Measurements from ENCODE around the gene LIPG. TPM values are rescaled to one million over a fixed set of nuclear protein-coding genes. Genes with fewer than 3 reads are reported as not detected.

Gene LIPG
- polyA plus RNA-seq, 1 experiment: 0.25 TPM

- Histone ChIP-seq H3K4me3 (ENCODE audit: low read depth, low read length) (no peak overlapping the region), H3K36me3 (ENCODE audit: control insufficient read depth, insufficient read depth, low read length) (no peaks in the 10 kb centered on the region), H3K27me3 (ENCODE audit: control insufficient read depth, insufficient read depth, low read length) (no peaks in the 10 kb centered on the region; the same call in 1 of the 2 replicates)
- ChIA-PET POLR2A (no interaction called here), CTCF (interaction anchor here (0.6 kb wide), 1 partner anchor 272 kb away, joined by 3 read pairs; no protein-coding TSS in a partner anchor)
- TF ChIP-seq, protein P1, sequence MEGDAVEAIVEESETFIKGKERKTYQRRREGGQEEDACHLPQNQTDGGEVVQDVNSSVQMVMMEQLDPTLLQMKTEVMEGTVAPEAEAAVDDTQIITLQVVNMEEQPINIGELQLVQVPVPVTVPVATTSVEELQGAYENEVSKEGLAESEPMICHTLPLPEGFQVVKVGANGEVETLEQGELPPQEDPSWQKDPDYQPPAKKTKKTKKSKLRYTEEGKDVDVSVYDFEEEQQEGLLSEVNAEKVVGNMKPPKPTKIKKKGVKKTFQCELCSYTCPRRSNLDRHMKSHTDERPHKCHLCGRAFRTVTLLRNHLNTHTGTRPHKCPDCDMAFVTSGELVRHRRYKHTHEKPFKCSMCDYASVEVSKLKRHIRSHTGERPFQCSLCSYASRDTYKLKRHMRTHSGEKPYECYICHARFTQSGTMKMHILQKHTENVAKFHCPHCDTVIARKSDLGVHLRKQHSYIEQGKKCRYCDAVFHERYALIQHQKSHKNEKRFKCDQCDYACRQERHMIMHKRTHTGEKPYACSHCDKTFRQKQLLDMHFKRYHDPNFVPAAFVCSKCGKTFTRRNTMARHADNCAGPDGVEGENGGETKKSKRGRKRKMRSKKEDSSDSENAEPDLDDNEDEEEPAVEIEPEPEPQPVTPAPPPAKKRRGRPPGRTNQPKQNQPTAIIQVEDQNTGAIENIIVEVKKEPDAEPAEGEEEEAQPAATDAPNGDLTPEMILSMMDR (IDR thresholded peaks at IDR 0.05; ENCODE audit: insufficient read depth, low read depth, low read length): no peak
- DNase-seq (ENCODE audit: low read depth): no peak
Measured at GRCh38 chr18:49590608-49591007, 28.8 kb downstream of the LIPG start.

DNA sequence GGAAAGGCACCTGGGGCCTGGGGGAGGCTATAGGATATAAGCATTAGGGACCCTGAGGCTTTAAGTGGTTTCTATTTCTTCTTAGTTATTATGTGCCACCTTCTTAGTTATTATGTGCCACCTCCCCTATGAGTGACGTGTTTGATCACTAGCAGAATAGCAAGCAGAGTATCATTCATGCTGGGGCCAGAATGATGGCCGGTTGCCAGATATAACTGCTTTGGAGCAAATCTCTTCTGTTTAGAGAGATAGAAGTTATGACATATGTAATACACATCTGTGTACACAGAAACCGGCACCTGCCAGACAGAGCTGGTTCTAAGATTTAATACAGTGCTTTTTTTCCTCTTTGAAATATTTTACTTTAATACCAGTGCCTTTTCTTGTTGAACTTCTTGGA is 29.4 kb downstream of the LIPG start:
- CTCF ChIA-PET: no interaction called here
- Histone ChIP-seq H3K27me3 (ENCODE audit: control insufficient read depth, insufficient read depth, low read length) (no peaks in the 10 kb centered on the region; the same call in 1 of the 2 replicates), H3K4me3 (ENCODE audit: low read depth, low read length) (no peak overlapping the region), H3K36me3 (ENCODE audit: control insufficient read depth, insufficient read depth, low read length) (no peaks in the 10 kb centered on the region)
- TF ChIP-seq, protein P1 (IDR thresholded peaks at IDR 0.05; ENCODE audit: insufficient read depth, low read depth, low read length): no peak
- no peak for DNase-seq (ENCODE audit: low read depth)
- POLR2A ChIA-PET: no interaction called here

GRCh38 chr18:49591775-49592174 is 29.9 kb downstream of the LIPG start:
- Histone ChIP-seq H3K27me3 (ENCODE audit: control insufficient read depth, insufficient read depth, low read length) (no peaks in the 10 kb centered on the region; the same call in 1 of the 2 replicates), H3K4me3 (ENCODE audit: low read depth, low read length) (no peak overlapping the region), H3K36me3 (ENCODE audit: control insufficient read depth, insufficient read depth, low read length) (no peaks in the 10 kb centered on the region)
- POLR2A ChIA-PET: no interaction called here
- DNase-seq (ENCODE audit: low read depth): no peak
- CTCF ChIA-PET: no interaction called here
- TF ChIP-seq, protein P1 (IDR thresholded peaks at IDR 0.05; ENCODE audit: insufficient read depth, low read depth, low read length): no peak

DNA sequence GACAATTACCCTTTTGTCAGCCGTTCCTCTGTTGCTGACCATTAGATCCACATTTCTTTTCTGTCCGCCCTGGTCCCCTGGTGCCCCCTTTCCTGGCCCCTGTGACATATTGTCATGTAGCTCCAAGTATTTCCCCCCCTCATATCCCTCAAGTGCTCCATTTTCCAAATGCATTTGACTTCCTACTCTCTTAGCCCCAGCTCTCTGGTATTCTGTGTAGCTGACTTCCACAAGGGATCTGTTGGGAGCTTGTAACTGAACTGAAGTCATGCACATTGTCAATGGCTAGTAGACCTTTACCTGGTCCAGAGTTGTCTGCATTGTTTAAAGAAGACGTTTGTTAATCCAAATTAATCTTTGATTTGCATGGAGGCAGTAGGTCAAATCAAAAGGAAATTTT is 34.8 kb downstream of the LIPG start:
- no peak for DNase-seq (ENCODE audit: low read depth)

GRCh38 chr18:49597157-49597931 is 35.5 kb downstream of the LIPG start:
- CTCF ChIA-PET: no interaction called here
- H3K27me3 ChIP-seq (ENCODE audit: control insufficient read depth, insufficient read depth, low read length): peaks cover 3% of the 10 kb centered on the region; the same call in 1 of the 2 replicates
- H3K36me3 ChIP-seq (ENCODE audit: control insufficient read depth, insufficient read depth, low read length): no peaks in the 10 kb centered on the region
- POLR2A ChIA-PET: no interaction called here
- TF ChIP-seq, protein P1 (IDR thresholded peaks at IDR 0.05; ENCODE audit: insufficient read depth, low read depth, low read length): no peak
- no peak overlapping the region for H3K4me3 ChIP-seq (ENCODE audit: low read depth, low read length)
- DNase-seq (ENCODE audit: low read depth): no peak

More for the DNA sequence above, 34.8 kb downstream of the LIPG start:
- ChIA-PET POLR2A (no interaction called here), CTCF (no interaction called here)
- TF ChIP-seq, protein P1 (IDR thresholded peaks at IDR 0.05; ENCODE audit: insufficient read depth, low read depth, low read length): no peak
- Histone ChIP-seq H3K36me3 (ENCODE audit: control insufficient read depth, insufficient read depth, low read length) (no peaks in the 10 kb centered on the region), H3K27me3 (ENCODE audit: control insufficient read depth, insufficient read depth, low read length) (peaks cover 3% of the 10 kb centered on the region), H3K4me3 (ENCODE audit: low read depth, low read length) (no peak overlapping the region)

All from BJ (cell line).